Keratinocyte (primary cell): Measurements from ENCODE around the gene KMT2A.

Source experiments
- CTCF ChIP-seq, 3 experiments: IDR thresholded peaks in 1 of 3; conservative IDR thresholded peaks in 1 of 3; optimal IDR thresholded peaks in 1 of 3; 2 replicates in 2 of 3; 3 replicates in 1 of 3; pipeline versions ENCODE3 to v1.5.1; 2011; ENCODE audit warnings: low read length in 3 of 3, mild to moderate bottlenecking in 3 of 3, moderate library complexity in 2 of 3, control low read depth in 1 of 3, inconsistent platforms in 1 of 3; ENCODE audit not compliant: insufficient read depth in 2 of 3; ENCODE audit errors: extremely low read depth in 1 of 3
- EZH2 ChIP-seq: IDR thresholded peaks from one replicate; pipeline ENCODE4 v1.6.1; 2012; ENCODE audit warnings: inconsistent platforms, mild to moderate bottlenecking, low read length, moderate library complexity

GRCh38 chr11:118441770-118442275, 5.5 kb downstream of the KMT2A start:
- TF ChIP-seq CTCF (optimal IDR thresholded peaks at IDR 0.05 in 1 of 3, IDR thresholded peaks at IDR 0.05 in 1 of 3, conservative IDR thresholded peaks at IDR 0.05 in 1 of 3; ENCODE audit: extremely low read depth in 1 of 3, insufficient read depth in 2 of 3, low read length in 3 of 3) (no peak), EZH2 (no peak)
